MM.1S (cell line): Measurements from ENCODE around the gene RALGAPA2.

ENCODE experiments used
- DNase-seq: peaks from one replicate; pipeline ENCODE4 v3.0.0-alpha.2; 2015
- H2AFZ ChIP-seq: fragments of 300-600 bp; sonication (generic); 2 replicates; pipeline ENCODE4 v1.6.0; 2016; ENCODE audit warnings: antibody characterized with exemption, low read length
- H3F3A ChIP-seq: fragments of 300-600 bp; sonication (generic); 2 replicates; pipeline ENCODE4 v1.6.1; 2016; ENCODE audit warnings: mild to moderate bottlenecking, antibody characterized with exemption, low read length, moderate library complexity, mixed read lengths; ENCODE audit not compliant: insufficient read depth
- H3K27ac ChIP-seq: fragments of 300-600 bp; sonication (generic); 2 replicates; pipeline ENCODE4 v1.5.1; 2016; ENCODE audit warnings: mild to moderate bottlenecking, low read length
- H3K27me3 ChIP-seq: fragments of 300-600 bp; sonication (generic); replicated peaks from 2 replicates; pipeline ENCODE4 v1.6.0; 2016; ENCODE audit warnings: low read length; ENCODE audit not compliant: insufficient read depth
- H3K36me3 ChIP-seq: fragments of 300-600 bp; sonication (generic); replicated peaks from 2 replicates; pipeline ENCODE4 v1.6.1; 2016; ENCODE audit warnings: mild to moderate bottlenecking, low read length, mixed read lengths; ENCODE audit not compliant: insufficient read depth
- H3K4me1 ChIP-seq: fragments of 300-600 bp; sonication (generic); 2 replicates; pipeline ENCODE4 v1.6.1; 2016; ENCODE audit warnings: low read length, mixed read lengths
- H3K4me2 ChIP-seq: fragments of 300-600 bp; sonication (generic); 2 replicates; pipeline ENCODE4 v1.6.0; 2016; ENCODE audit warnings: low read depth, low read length
- H3K4me3 ChIP-seq: fragments of 300-600 bp; sonication (generic); 2 replicates; pipeline ENCODE4 v1.5.1; 2016; ENCODE audit warnings: low read length, mixed read lengths
- H3K79me2 ChIP-seq: fragments of 300-600 bp; sonication (generic); 2 replicates; pipeline ENCODE4 v1.6.1; 2016; ENCODE audit warnings: mixed run types, low read length, mixed read lengths
- H3K9ac ChIP-seq: fragments of 300-600 bp; sonication (generic); 2 replicates; pipeline ENCODE4 v1.6.1; 2016; ENCODE audit warnings: low read length, mixed read lengths
- H3K9me2 ChIP-seq: fragments of 300-600 bp; sonication (generic); replicated peaks from 2 replicates; pipeline ENCODE4 v1.6.1; 2016; ENCODE audit warnings: mild to moderate bottlenecking, low read length, mixed read lengths; ENCODE audit not compliant: insufficient read depth
- H3K9me3 ChIP-seq: fragments of 300-600 bp; sonication (generic); replicated peaks from 2 replicates; pipeline ENCODE4 v1.6.1; 2016; ENCODE audit warnings: mild to moderate bottlenecking, low read length, mixed read lengths; ENCODE audit not compliant: insufficient read depth
- H4K20me1 ChIP-seq: fragments of 300-600 bp; sonication (generic); 2 replicates; pipeline ENCODE4 v1.6.1; 2016; ENCODE audit warnings: mild to moderate bottlenecking, low read length, moderate library complexity, mixed read lengths; ENCODE audit not compliant: insufficient read depth
- CTCF ChIP-seq: fragments of 300-600 bp; sonication (generic); IDR thresholded peaks from 2 replicates; pipeline ENCODE4 v1.5.1; 2016; ENCODE audit warnings: antibody characterized with exemption, low read length, mixed read lengths
- EZH2 ChIP-seq: fragments of 300-600 bp; sonication (generic); optimal IDR thresholded peaks from 2 replicates; pipeline ENCODE3; 2017; ENCODE audit warnings: low read depth, mild to moderate bottlenecking, antibody characterized with exemption, low read length, mixed read lengths
- EZH2phosphoT487 ChIP-seq: fragments of 300-600 bp; sonication (generic); IDR thresholded peaks from 2 replicates; pipeline ENCODE4 v1.6.1; 2018; ENCODE audit warnings: antibody characterized with exemption, low read length

RALGAPA2 gene

GRCh38 chr20:20446425-20447015, 265.9 kb downstream of the RALGAPA2 start:
- H3K79me2 ChIP-seq: no peaks in the 10 kb centered on the region
- no peak overlapping the region for H3K4me2 ChIP-seq
- no peaks in the 10 kb centered on the region for H3K9me2 ChIP-seq
- H3K9me3 ChIP-seq: no peaks in the 10 kb centered on the region
- no peaks in the 10 kb centered on the region for H3K27me3 ChIP-seq
- no peak overlapping the region for H3K4me3 ChIP-seq
- no peaks in the 10 kb centered on the region for H3F3A ChIP-seq
- H2AFZ ChIP-seq: no peak overlapping the region
- DNase-seq: no peak
- H3K36me3 ChIP-seq: no peaks in the 10 kb centered on the region
- no peak overlapping the region for H3K27ac ChIP-seq
- no peaks in the 10 kb centered on the region for H4K20me1 ChIP-seq
- no peak overlapping the region for H3K9ac ChIP-seq
- TF ChIP-seq CTCF: no peak
- TF ChIP-seq EZH2: no peak
- no peak for TF ChIP-seq EZH2phosphoT487
- H3K4me1 ChIP-seq: no peaks in the 10 kb centered on the region

- DNase-seq: no peak
- Histone ChIP-seq H3K4me3 (no peak overlapping the region), H3K79me2 (no peaks in the 10 kb centered on the region), H3K27me3 (no peaks in the 10 kb centered on the region), H3K9ac (no peak overlapping the region), H3K4me2 (no peak overlapping the region), H3K9me2 (no peaks in the 10 kb centered on the region), H3F3A (no peaks in the 10 kb centered on the region), H3K4me1 (no peaks in the 10 kb centered on the region), H2AFZ (no peak overlapping the region), H4K20me1 (no peaks in the 10 kb centered on the region), H3K27ac (no peak overlapping the region), H3K9me3 (no peaks in the 10 kb centered on the region), H3K36me3 (no peaks in the 10 kb centered on the region)
- no peak for TF ChIP-seq EZH2
- no peak for TF ChIP-seq EZH2phosphoT487
- TF ChIP-seq CTCF: no peak
Measured at GRCh38 chr20:20446001-20446400, 266.4 kb downstream of the RALGAPA2 start.

- H3F3A ChIP-seq: no peaks in the 10 kb centered on the region
- no peaks in the 10 kb centered on the region for H3K36me3 ChIP-seq
- H3K4me1 ChIP-seq: no peaks in the 10 kb centered on the region
- DNase-seq: no peak
- H3K27ac ChIP-seq: no peak overlapping the region
- no peaks in the 10 kb centered on the region for H3K79me2 ChIP-seq
- TF ChIP-seq EZH2phosphoT487 (no peak), EZH2 (no peak)
- H4K20me1 ChIP-seq: no peaks in the 10 kb centered on the region
- H2AFZ ChIP-seq: no peak overlapping the region
- H3K4me3 ChIP-seq: no peak overlapping the region
- H3K9me2 ChIP-seq: no peaks in the 10 kb centered on the region
- H3K9ac ChIP-seq: no peak overlapping the region
- no peaks in the 10 kb centered on the region for H3K27me3 ChIP-seq
- H3K9me3 ChIP-seq: no peaks in the 10 kb centered on the region
- no peak overlapping the region for H3K4me2 ChIP-seq
Measured at GRCh38 chr20:20443504-20443903, 268.9 kb downstream of the RALGAPA2 start.

- Histone ChIP-seq H3K79me2 (no peaks in the 10 kb centered on the region), H3K9ac (no peak overlapping the region), H3K9me2 (no peaks in the 10 kb centered on the region), H4K20me1 (no peaks in the 10 kb centered on the region), H3K4me3 (no peak overlapping the region), H3F3A (no peaks in the 10 kb centered on the region), H3K4me2 (no peak overlapping the region), H3K9me3 (no peaks in the 10 kb centered on the region), H3K36me3 (no peaks in the 10 kb centered on the region), H3K4me1 (no peaks in the 10 kb centered on the region), H3K27me3 (no peaks in the 10 kb centered on the region), H2AFZ (no peak overlapping the region), H3K27ac (no peak overlapping the region)
- DNase-seq: no peak
- TF ChIP-seq EZH2phosphoT487 (no peak), EZH2 (no peak), CTCF (no peak)
Measured at GRCh38 chr20:20442466-20442865, 270.0 kb downstream of the RALGAPA2 start.
